Cardiac septum (tissue), 1 donor: Measurements from ENCODE around the gene PDK3. TPM values are rescaled to one million over a fixed set of nuclear protein-coding genes. Genes with fewer than 3 reads are reported as not detected.

Source experiments
- DNase-seq: peaks from one replicate; pipeline ENCODE4 v3.0.0-alpha.2; 2020; ENCODE audit warnings: low spot score
- intact Hi-C: fragments of 100-400 bp; cut with DNase I; formaldehyde crosslinking; loops from one replicate; pipeline ENCODE4 v1.14.0; 2022
- total RNA-seq: library from RNA; stranded (reverse); fragmentation: NEBNext Ultra II Directional; extraction: Animal tissue kit (Norgen Biotek cat#: 25700); gene quantifications from one replicate; pipeline ENCODE4 v1.2.1, GENCODE V29; 2021
- donor health status: DM: no; HTN: no; CAD: no.

The PDK3 gene
- total RNA-seq, 1 donor from 2014 or later: 16.4 TPM

GRCh38 chrX:24479924-24480323 lies 14.8 kb downstream of the PDK3 start:
- DNase-seq: no peak

GRCh38 chrX:24480400-24480865 lies 15.3 kb downstream of the PDK3 start:
- no peak for DNase-seq
- intact Hi-C loops: no loop called here

More at GRCh38 chrX:24479924-24480323, 14.8 kb downstream of the PDK3 start:
- intact Hi-C loops: no loop called here

GRCh38 chrX:24482823-24483415 lies 17.8 kb downstream of the PDK3 start:
- DNase-seq: no peak
- intact Hi-C loops: no loop called here

- no peak for DNase-seq
- intact Hi-C loops: no loop called here
Measured at GRCh38 chrX:24483596-24483995, 18.5 kb downstream of the PDK3 start.

GRCh38 chrX:24485323-24485722 lies 20.2 kb downstream of the PDK3 start:
- intact Hi-C loops: no loop called here

GRCh38 chrX:24485976-24486680 lies 21.0 kb downstream of the PDK3 start:
- intact Hi-C loops: no loop called here
- DNase-seq: no peak

More at GRCh38 chrX:24485323-24485722, 20.2 kb downstream of the PDK3 start:
- DNase-seq: no peak

- intact Hi-C loops: no loop called here
- no peak for DNase-seq
Measured at GRCh38 chrX:24487571-24487970, 22.5 kb downstream of the PDK3 start.

GRCh38 chrX:24491741-24492140 lies 26.7 kb downstream of the PDK3 start:
- no peak for DNase-seq
- intact Hi-C loops: no loop called here

GRCh38 chrX:24493740-24494581 lies 28.9 kb downstream of the PDK3 start:
- intact Hi-C loops: no loop called here
- no peak for DNase-seq

- DNase-seq: no peak
- intact Hi-C loops: no loop called here
Measured at GRCh38 chrX:24494647-24495075, 29.6 kb downstream of the PDK3 start.

- intact Hi-C loops: no loop called here
- no peak for DNase-seq
Measured at GRCh38 chrX:24495700-24496099, 30.6 kb downstream of the PDK3 start.

- intact Hi-C loops: loop anchor here (2.0 kb wide), 1 partner anchor 103 kb away; no protein-coding TSS in a partner anchor
- DNase-seq: no peak
Measured at GRCh38 chrX:24498181-24498580, 33.1 kb downstream of the PDK3 start.

- DNase-seq: no peak
- intact Hi-C loops: loop anchor here (2.0 kb wide), 1 partner anchor 104 kb away; no protein-coding TSS in a partner anchor
Measured at GRCh38 chrX:24498975-24499374, 33.9 kb downstream of the PDK3 start.

- no peak for DNase-seq
- intact Hi-C loops: no loop called here
Measured at GRCh38 chrX:24506082-24506481, 41.0 kb downstream of the PDK3 start.

GRCh38 chrX:24508375-24508774 lies 43.3 kb downstream of the PDK3 start:
- DNase-seq: no peak
- intact Hi-C loops: no loop called here

GRCh38 chrX:24513416-24513815 lies 48.3 kb downstream of the PDK3 start:
- intact Hi-C loops: no loop called here
- no peak for DNase-seq

GRCh38 chrX:24515447-24515846 lies 50.4 kb downstream of the PDK3 start:
- DNase-seq: no peak
- intact Hi-C loops: no loop called here

- intact Hi-C loops: no loop called here
- no peak for DNase-seq
Measured at GRCh38 chrX:24520472-24520871, 55.4 kb downstream of the PDK3 start.

- no peak for DNase-seq
- intact Hi-C loops: no loop called here
Measured at GRCh38 chrX:24525455-24525854, 60.4 kb downstream of the PDK3 start.

GRCh38 chrX:24526616-24527015 lies 61.5 kb downstream of the PDK3 start:
- intact Hi-C loops: no loop called here
- DNase-seq: no peak
